ENCODE data around the gene KRTAP2-4. TPM values are rescaled to one million over a fixed set of nuclear protein-coding genes. Genes with fewer than 3 reads are reported as not detected.

Gene KRTAP2-4
- polyA plus RNA-seq, 3 donors, result not detected

GRCh38 chr17:41064301-41064700 is 1.4 kb downstream of the KRTAP2-4 start:
- Mint-ChIP-seq H3K4me3 (no peak overlapping the region), H3K9me3 (peaks cover 0 to 2% (median 0%) of the 10 kb centered on the region in 7 donors), H3K36me3 (peaks cover 0 to 2% of the 10 kb centered on the region in 2 donors), H3K4me1 (no peaks in the 10 kb centered on the region), H3K27me3 (ENCODE audit: low read depth in 3 of 3) (peaks cover 12 to 22% (median 19%) of the 10 kb centered on the region in 3 donors), H3K27ac (no peak overlapping the region)
- no peaks in the 10 kb centered on the region for H3K4me1 ChIP-seq (ENCODE audit: control insufficient read depth in 1 of 2, insufficient read depth in 2 of 2, low read length in 2 of 2)
- no CpG with 5 or more reads among the region's 1 CpG for WGBS (ENCODE audit: insufficient coverage)
- H3K4me3 ChIP-seq (replicated peaks in 1 of 3; ENCODE audit: low read depth in 2 of 3, low read length in 3 of 3), result no peak overlapping the region
- no peak overlapping the region for H3K4me2 ChIP-seq (replicated peaks; ENCODE audit: extremely low read depth, low read length, poor library complexity, severe bottlenecking)
- H3K27me3 ChIP-seq (ENCODE audit: control insufficient read depth in 2 of 2, insufficient read depth in 2 of 2, low read length in 2 of 2), result peaks cover 18 to 19% of the 10 kb centered on the region in 2 donors
- intact Hi-C loops (cut with micrococcal nuclease), result no loop called here
- H4K20me1 ChIP-seq (ENCODE audit: insufficient read depth, low read length), result no peaks in the 10 kb centered on the region
- no peak overlapping the region for H2AFZ ChIP-seq (ENCODE audit: insufficient read depth, low read depth, low read length, poor library complexity, severe bottlenecking)
- H3K9ac ChIP-seq (ENCODE audit: insufficient read depth, low read length, poor library complexity, severe bottlenecking), result no peak overlapping the region
- TF ChIP-seq, protein P1, sequence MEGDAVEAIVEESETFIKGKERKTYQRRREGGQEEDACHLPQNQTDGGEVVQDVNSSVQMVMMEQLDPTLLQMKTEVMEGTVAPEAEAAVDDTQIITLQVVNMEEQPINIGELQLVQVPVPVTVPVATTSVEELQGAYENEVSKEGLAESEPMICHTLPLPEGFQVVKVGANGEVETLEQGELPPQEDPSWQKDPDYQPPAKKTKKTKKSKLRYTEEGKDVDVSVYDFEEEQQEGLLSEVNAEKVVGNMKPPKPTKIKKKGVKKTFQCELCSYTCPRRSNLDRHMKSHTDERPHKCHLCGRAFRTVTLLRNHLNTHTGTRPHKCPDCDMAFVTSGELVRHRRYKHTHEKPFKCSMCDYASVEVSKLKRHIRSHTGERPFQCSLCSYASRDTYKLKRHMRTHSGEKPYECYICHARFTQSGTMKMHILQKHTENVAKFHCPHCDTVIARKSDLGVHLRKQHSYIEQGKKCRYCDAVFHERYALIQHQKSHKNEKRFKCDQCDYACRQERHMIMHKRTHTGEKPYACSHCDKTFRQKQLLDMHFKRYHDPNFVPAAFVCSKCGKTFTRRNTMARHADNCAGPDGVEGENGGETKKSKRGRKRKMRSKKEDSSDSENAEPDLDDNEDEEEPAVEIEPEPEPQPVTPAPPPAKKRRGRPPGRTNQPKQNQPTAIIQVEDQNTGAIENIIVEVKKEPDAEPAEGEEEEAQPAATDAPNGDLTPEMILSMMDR (IDR thresholded peaks at IDR 0.05), result no peak
- H3K36me3 ChIP-seq (replicated peaks in 1 of 2; ENCODE audit: control insufficient read depth in 1 of 2, insufficient read depth in 2 of 2, low read length in 2 of 2), result no peaks in the 10 kb centered on the region
- H3K79me2 ChIP-seq (ENCODE audit: insufficient read depth, low read length), result no peaks in the 10 kb centered on the region
- H3K9me3 ChIP-seq (replicated peaks in 1 of 2; ENCODE audit: control insufficient read depth in 1 of 2, insufficient read depth in 1 of 2, low read length in 2 of 2), result no peaks in the 10 kb centered on the region
- no peak for DNase-seq
- H3K27ac ChIP-seq (ENCODE audit: low read depth in 1 of 2, low read length in 2 of 2), result no peak overlapping the region

DNA sequence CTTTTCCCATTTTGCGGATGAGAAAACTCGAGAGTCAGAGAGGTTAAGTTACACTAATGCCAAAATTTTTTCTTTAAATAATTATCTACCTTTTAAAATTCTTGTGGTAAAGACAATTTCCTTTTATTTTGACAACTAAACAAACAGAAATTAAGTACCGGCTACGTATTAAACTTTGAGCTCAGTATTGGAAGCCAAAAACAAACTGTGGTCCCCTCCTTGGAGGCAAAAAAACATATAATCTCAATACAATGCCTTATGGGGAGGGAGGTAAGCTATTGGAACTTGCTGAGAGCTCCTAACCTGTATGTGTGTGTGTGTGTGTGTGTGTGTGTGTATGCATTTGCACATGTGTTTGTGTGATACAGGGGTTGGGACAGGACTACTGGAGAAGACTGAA is 2.2 kb downstream of the KRTAP2-4 start:
- Histone ChIP-seq H2AFZ (ENCODE audit: insufficient read depth, low read depth, low read length, poor library complexity, severe bottlenecking) (no peak overlapping the region), H3K27me3 (ENCODE audit: control insufficient read depth in 2 of 2, insufficient read depth in 2 of 2, low read length in 2 of 2) (peaks cover 19 to 26% of the 10 kb centered on the region in 2 donors), H4K20me1 (ENCODE audit: insufficient read depth, low read length) (no peaks in the 10 kb centered on the region), H3K36me3 (replicated peaks in 1 of 2; ENCODE audit: control insufficient read depth in 1 of 2, insufficient read depth in 2 of 2, low read length in 2 of 2) (no peaks in the 10 kb centered on the region), H3K4me3 (replicated peaks in 1 of 3; ENCODE audit: low read depth in 2 of 3, low read length in 3 of 3) (no peak overlapping the region), H3K79me2 (ENCODE audit: insufficient read depth, low read length) (no peaks in the 10 kb centered on the region), H3K9me3 (replicated peaks in 1 of 2; ENCODE audit: control insufficient read depth in 1 of 2, insufficient read depth in 1 of 2, low read length in 2 of 2) (no peaks in the 10 kb centered on the region), H3K9ac (ENCODE audit: insufficient read depth, low read length, poor library complexity, severe bottlenecking) (no peak overlapping the region), H3K4me2 (replicated peaks; ENCODE audit: extremely low read depth, low read length, poor library complexity, severe bottlenecking) (no peak overlapping the region), H3K4me1 (ENCODE audit: control insufficient read depth in 1 of 2, insufficient read depth in 2 of 2, low read length in 2 of 2) (no peaks in the 10 kb centered on the region), H3K27ac (ENCODE audit: low read depth in 1 of 2, low read length in 2 of 2) (no peak overlapping the region)
- H3K4me1 Mint-ChIP-seq, result no peaks in the 10 kb centered on the region
- H3K27ac Mint-ChIP-seq, result no peak overlapping the region
- intact Hi-C loops (cut with micrococcal nuclease), result no loop called here
- no peak for DNase-seq
- H3K9me3 Mint-ChIP-seq, result peaks cover 0 to 2% (median 0%) of the 10 kb centered on the region in 7 donors
- H3K36me3 Mint-ChIP-seq, result peaks cover 0 to 2% of the 10 kb centered on the region in 2 donors
- WGBS (ENCODE audit: insufficient coverage), result no CpG with 5 or more reads among the region's 4 CpGs
- TF ChIP-seq, protein P1 (IDR thresholded peaks at IDR 0.05), result no peak
- peaks cover 13 to 30% (median 20%) of the 10 kb centered on the region in 3 donors for H3K27me3 Mint-ChIP-seq (ENCODE audit: low read depth in 3 of 3)
- H3K4me3 Mint-ChIP-seq, result no peak overlapping the region
